Cardiac fibroblast (primary cell): ENCODE measurements around the gene ARMH1.

ENCODE experiments used
- DNase-seq, 2 donors: peaks; one replicate each; pipeline versions ENCODE4 v3.0.0 to v3.0.0-alpha.2; 2010; ENCODE audit warnings: low read depth in 2 of 2
- H3K4me3 ChIP-seq, 2 donors: replicated peaks in 1 of 2; 1 replicate in 1 of 2; 2 replicates in 1 of 2; pipeline ENCODE4 v1.5.1; 2011; ENCODE audit warnings: low read depth in 2 of 2, low read length in 2 of 2, mild to moderate bottlenecking in 2 of 2, moderate library complexity in 1 of 2
- TF ChIP-seq, protein P1 (sequence below): IDR thresholded peaks from one replicate; pipeline ENCODE4 v1.5.1; 2011; ENCODE audit warnings: low read depth, mild to moderate bottlenecking, low read length, inconsistent platforms

The ARMH1 gene

DNA sequence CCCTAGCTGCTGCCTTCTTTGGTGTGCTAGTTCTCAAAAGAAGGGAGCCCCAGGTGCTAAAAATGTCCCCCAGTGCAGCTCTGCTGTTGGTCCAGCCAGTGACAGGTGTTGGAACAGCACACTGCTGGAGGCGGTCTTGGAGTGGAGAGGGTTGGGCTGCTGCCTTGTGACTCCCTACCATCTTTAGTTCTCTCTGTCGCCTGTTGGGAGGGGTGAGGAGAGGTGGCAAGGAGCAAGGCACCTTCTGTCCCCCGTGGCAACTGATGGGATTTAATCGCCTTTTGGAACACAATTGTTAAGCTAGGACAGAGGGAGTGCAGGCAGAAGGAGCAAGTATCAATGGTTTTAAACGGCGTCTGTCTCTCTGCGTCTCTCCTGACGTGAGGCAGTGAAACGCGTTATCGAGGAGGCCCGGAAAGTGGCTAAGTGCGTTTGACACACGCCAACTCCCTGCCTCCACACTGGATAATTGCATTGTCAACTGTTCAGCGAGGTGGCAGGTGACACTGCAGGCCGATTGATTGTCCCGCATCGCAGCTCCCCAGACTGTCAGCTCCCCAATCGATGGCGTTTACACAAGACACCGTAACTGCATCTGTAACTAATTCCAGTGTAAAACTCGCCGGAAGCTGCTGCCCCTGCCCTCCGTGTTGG is 34.2 kb upstream of the ARMH1 start:
- DNase-seq = no peak
- H3K4me3 ChIP-seq = no peak overlapping the region
- TF ChIP-seq, protein P1, sequence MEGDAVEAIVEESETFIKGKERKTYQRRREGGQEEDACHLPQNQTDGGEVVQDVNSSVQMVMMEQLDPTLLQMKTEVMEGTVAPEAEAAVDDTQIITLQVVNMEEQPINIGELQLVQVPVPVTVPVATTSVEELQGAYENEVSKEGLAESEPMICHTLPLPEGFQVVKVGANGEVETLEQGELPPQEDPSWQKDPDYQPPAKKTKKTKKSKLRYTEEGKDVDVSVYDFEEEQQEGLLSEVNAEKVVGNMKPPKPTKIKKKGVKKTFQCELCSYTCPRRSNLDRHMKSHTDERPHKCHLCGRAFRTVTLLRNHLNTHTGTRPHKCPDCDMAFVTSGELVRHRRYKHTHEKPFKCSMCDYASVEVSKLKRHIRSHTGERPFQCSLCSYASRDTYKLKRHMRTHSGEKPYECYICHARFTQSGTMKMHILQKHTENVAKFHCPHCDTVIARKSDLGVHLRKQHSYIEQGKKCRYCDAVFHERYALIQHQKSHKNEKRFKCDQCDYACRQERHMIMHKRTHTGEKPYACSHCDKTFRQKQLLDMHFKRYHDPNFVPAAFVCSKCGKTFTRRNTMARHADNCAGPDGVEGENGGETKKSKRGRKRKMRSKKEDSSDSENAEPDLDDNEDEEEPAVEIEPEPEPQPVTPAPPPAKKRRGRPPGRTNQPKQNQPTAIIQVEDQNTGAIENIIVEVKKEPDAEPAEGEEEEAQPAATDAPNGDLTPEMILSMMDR = no peak

DNA sequence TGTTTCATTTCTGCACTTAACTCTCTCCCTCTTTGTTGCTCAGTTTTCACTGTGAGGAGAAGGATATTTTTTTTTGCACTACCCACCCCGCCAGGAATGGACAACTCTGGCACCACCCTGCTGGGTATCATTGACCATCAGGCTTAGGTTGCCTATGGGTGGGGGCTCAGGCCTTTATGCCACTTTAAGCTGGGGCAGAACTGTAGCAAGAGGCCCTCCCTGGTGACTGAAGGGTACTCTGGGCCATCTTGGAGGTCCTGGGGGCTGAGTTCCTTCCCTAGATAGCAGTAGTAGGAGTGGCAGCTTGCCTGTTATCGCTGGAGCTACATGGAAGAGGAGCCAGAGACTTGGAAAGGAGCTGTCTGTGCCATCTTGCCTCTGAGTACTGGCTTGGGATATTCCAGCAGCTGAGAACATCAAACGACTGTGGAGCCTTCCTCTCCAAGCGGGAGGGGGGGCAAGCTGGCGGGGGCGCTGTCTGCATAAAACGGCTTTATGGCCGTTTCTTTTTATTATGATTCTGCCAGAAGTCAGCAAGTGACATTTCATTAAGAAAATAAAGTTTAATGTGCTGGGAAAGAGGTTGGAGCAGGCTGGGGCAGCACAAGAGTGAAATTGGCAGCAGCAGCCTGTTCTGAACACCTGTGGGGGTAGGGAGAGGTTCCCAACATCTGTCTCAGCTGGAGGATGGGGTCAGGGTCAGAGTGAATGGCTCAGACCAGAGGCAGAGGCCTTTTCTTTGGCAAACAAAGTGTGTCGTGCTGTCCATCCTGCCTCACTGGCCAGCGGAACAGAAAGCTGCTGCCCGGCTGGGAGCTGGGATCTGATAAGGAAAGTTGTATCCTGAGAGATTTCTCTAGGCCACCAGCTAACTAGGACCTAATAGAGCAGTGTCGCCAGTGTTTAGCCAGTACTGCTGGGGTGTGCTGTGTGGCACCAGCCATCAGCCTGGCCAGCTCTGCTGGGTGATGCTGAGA is 33.1 kb upstream of the ARMH1 start:
- DNase-seq = no peak
- TF ChIP-seq, protein P1 = no peak

DNA sequence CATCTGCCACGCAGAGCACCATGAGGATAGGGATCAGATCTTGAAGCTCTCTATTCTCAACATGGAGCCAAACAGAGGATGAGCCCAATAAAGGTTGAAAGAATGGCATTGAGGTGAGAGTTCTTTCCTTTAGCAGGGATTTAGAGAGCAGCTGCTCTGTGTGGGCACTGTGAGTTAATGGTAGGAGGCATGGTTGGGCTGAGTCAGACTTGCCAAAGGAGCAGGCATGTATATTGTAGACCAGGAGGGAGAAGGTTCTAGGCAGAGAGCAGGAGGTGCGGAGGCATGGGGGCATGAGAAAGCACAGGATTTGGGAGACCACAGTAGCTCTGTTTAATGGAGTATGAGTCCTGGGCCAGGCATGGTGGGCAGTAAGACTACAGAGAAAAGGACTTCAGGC is 32.3 kb upstream of the ARMH1 start:
- TF ChIP-seq, protein P1 = no peak
- no peak for DNase-seq
- no peak overlapping the region for H3K4me3 ChIP-seq

More for the DNA sequence above, 33.1 kb upstream of the ARMH1 start:
- no peak overlapping the region for H3K4me3 ChIP-seq

DNA sequence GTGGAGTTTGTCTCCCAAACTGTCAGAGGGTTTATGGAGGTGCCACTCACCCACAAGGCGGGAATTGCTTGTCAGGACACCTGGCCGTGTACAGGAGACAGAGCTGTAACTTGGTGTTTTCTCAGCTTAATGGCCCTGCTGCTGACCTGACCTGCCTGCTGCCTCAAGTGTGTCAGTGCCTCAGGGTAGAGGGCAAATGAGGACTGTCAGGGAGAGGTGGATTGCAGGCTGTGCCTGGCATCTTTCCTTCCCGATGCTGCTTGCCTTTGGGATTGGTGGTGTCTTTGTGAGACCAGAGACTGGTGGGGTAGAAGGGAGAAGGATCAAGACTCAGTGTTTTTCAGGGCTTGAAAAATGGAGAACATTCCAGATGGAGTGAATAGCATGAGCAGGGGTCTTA is 31.6 kb upstream of the ARMH1 start:
- H3K4me3 ChIP-seq = no peak overlapping the region
- TF ChIP-seq, protein P1 = no peak
- DNase-seq = no peak

DNA sequence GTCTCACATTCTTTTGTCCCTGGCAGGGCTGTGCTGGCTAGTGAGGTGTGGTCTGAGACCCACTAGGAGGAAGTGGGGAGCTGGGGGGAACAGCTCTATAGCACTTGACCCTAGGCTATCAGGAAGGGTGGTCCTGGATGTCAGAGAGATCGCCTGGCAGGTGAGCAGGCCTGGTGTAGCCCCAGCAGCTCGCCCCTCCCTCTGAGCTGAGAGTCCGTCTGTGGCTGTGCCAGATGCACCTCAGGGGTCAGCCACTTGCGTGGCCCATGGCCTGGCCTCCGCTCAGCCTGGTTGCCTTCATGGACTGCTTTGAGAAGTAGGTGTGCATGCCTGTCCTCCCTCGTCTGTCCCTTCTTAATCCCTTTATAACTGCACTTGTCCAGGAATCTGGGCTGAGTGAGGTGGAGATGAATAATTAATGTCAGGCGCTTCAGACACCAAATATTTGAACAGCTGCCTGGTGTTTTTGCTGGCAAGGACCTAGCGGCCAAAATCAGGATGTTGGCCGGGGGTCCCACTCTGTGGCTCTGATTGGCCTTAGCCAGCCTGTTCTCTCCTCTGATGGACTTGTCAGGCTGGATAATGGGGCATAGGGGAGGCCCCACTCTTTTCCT is 30.7 kb upstream of the ARMH1 start:
- H3K4me3 ChIP-seq = no peak overlapping the region
- TF ChIP-seq, protein P1 = no peak
- no peak for DNase-seq

DNA sequence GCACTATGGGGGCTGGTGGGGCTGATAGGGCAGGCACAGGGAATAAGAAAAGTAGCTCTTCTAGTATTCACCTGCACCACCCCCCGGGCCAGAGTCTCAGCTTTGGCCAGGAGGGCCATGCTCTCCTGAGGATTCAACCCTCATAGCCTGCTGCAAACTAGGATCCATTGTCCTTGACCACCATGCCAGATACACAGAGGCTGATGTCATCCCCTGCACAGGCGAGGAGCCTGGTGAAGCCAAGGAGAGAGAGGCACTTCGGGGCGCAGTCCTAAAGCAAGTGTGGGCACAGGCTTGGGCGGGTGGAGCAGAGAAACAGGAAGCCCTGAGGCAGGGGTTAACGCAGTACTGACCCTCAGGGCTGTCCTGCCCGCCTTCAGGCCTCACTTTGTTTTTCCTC is 29.7 kb upstream of the ARMH1 start:
- no peak for DNase-seq
- TF ChIP-seq, protein P1 = no peak
- H3K4me3 ChIP-seq = no peak overlapping the region
